LNCaP clone FGC (cell line): ENCODE measurements around the gene GGN.

Experiments used
- DNase-seq: peaks from one replicate; pipeline ENCODE4 v3.0.0-alpha.2; 2011; ENCODE audit warnings: low read depth
- H3K4me3 ChIP-seq: 2 replicates; pipeline ENCODE4 v1.5.1; 2011; ENCODE audit warnings: mild to moderate bottlenecking, low read depth, low read length, control low read depth
- TF ChIP-seq, protein P1 (sequence below): IDR thresholded peaks from 2 replicates; pipeline ENCODE4 v1.5.1; 2012; ENCODE audit warnings: mild to moderate bottlenecking; ENCODE audit not compliant: control insufficient read depth, insufficient read depth; ENCODE audit errors: extremely low read depth

GGN gene

DNA sequence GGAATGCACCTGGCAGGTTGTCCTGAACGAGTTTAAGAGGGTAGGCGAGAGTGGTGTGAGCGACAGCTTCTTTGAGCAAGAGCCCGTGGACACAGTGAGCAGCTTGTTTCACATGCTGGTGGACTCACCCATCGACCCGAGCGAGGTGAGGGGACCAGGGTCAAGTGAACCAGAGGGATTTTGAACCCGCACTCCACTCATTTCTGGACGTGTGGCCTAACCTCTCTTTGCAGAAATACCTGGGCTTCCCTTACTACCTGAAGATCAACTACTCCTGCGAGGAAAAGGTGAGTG, 50.5 kb downstream of the GGN start:
- DNase-seq = no peak
- peak overlapping the region; percentile 87 for H3K4me3 ChIP-seq
- TF ChIP-seq, protein P1, sequence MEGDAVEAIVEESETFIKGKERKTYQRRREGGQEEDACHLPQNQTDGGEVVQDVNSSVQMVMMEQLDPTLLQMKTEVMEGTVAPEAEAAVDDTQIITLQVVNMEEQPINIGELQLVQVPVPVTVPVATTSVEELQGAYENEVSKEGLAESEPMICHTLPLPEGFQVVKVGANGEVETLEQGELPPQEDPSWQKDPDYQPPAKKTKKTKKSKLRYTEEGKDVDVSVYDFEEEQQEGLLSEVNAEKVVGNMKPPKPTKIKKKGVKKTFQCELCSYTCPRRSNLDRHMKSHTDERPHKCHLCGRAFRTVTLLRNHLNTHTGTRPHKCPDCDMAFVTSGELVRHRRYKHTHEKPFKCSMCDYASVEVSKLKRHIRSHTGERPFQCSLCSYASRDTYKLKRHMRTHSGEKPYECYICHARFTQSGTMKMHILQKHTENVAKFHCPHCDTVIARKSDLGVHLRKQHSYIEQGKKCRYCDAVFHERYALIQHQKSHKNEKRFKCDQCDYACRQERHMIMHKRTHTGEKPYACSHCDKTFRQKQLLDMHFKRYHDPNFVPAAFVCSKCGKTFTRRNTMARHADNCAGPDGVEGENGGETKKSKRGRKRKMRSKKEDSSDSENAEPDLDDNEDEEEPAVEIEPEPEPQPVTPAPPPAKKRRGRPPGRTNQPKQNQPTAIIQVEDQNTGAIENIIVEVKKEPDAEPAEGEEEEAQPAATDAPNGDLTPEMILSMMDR = no peak

DNA sequence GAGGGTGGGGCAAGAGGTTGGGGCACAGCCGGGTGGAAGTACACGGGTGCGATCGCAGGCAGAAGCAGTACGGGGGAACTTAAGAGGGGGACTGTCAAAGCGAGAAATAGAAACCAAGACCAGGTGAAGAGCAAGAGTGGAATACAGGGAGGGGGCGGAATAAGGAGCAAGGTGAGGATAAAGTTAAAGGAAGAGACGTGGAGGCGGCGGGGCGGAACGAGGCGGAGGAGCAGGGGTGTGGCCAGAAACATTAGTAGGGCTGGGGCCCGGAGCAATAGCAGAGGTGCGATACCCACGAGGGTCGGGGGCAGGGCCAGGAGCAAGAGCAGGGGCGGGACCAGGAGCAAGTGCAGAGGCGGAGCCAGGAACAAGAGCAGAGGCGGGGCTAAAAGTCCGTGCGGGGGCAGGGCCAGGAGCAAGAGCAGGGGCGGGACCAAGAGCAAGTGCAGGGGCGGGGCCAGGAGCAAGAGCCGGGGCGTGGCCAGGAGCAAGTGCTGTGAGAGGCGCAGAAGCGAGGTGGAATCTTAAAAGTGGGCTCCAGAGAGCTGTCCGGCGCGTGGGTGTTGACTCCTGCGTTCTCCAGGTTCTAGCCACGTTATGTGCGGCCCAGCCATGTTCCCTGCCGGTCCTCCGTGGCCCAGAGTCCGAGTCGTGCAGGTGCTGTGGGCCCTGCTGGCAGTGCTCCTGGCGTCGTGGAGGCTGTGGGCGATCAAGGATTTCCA, 51.0 kb downstream of the GGN start:
- DNase-seq = peak; percentile 89
- TF ChIP-seq, protein P1 = no peak
- H3K4me3 ChIP-seq = peak overlapping the region; percentile 87

DNA sequence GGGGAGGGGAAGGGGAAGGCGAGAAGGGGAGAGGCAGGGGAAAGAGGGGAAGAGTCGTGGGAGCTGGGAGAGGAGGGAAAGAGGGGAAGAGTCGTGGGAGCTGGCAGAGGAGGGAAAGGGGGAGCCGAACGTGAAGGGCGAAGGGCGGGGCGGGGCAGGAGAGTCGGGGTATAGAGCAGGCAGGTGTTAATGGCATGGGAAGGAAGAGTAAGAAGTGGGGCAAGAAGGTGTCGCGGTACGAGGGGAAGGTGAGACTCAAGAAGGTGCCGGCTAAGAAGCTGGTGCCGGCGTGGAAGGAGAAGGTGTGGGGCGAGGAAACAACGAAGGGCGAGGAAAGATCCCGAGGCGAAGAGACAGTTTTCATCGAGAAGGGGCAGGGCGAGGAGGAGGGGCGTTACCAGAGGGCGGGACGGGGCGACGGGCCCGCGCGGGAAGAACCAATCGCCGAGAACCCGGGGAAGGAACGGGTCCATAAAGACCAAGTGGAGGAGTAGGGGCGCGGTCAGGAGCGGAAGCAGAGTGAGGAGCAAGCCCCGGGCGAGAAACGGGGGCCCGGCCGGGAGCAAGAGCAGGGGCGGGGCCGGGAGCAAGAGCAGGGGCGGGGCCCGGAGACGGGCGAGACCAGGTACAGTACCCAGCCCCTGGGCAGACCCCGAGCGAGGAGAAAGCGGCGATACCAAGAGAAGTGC, 51.7 kb downstream of the GGN start:
- peak; percentile 85 for DNase-seq
- TF ChIP-seq, protein P1 = no peak
- peak overlapping the region; percentile 87 for H3K4me3 ChIP-seq
